Subcutaneous adipose tissue (tissue), 4 donors: ENCODE measurements around the gene LAT. TPM values are rescaled to one million over a fixed set of nuclear protein-coding genes. Genes with fewer than 3 reads are reported as not detected.

ENCODE experiments used
- total RNA-seq, 4 donors: library from RNA; depleted of rRNA; stranded (reverse); fragments of >200 nt; gene quantifications; one replicate each; pipeline ENCODE4 v1.1.0, GENCODE V29; 2016
- TF ChIP-seq, protein P1 (sequence below): fragments of 450-650 bp; IDR thresholded peaks from one replicate; pipeline ENCODE4 v1.5.1; 2016; ENCODE audit warnings: low read depth, mild to moderate bottlenecking, control low read depth, antibody characterized with exemption, moderate library complexity

Gene LAT, protein sequence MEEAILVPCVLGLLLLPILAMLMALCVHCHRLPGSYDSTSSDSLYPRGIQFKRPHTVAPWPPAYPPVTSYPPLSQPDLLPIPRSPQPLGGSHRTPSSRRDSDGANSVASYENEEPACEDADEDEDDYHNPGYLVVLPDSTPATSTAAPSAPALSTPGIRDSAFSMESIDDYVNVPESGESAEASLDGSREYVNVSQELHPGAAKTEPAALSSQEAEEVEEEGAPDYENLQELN
- 10 to 100 TPM in 1 of 4 donors, 1 to 10 TPM in 3; 3.6 to 10.0 (median 5.3) TPM for total RNA-seq

DNA sequence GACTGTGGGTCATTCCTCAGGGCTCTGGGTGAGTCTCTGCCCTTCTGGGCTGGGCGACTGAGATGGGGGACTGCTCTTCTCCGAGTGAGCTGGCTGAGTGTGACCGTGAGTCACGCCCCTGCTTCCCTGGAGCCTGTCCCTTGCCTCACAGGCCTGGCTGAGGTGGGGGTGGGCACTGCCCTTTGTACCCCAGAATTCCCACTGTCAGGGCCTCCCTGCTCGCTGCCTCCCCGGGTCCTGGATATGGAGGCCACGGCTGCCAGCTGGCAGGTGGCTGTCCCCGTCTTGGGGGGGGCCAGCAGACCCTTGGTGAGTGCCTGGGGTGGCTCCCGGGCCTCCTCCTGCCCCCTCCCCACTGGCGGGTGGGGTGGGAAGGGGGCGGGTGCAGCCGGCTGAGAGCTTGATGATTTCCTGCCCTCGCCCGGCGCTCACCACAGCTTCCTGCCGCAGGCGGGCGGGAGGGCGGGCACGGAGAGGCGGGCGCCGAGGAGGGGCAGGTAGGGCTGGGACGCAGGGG is at the start of gene LAT:
LAT (plus strand) TSS at position 434 of the 517 bp plus-strand sequence. CDS start 366 bp downstream, outside the sequence.
- TF ChIP-seq, protein P1, sequence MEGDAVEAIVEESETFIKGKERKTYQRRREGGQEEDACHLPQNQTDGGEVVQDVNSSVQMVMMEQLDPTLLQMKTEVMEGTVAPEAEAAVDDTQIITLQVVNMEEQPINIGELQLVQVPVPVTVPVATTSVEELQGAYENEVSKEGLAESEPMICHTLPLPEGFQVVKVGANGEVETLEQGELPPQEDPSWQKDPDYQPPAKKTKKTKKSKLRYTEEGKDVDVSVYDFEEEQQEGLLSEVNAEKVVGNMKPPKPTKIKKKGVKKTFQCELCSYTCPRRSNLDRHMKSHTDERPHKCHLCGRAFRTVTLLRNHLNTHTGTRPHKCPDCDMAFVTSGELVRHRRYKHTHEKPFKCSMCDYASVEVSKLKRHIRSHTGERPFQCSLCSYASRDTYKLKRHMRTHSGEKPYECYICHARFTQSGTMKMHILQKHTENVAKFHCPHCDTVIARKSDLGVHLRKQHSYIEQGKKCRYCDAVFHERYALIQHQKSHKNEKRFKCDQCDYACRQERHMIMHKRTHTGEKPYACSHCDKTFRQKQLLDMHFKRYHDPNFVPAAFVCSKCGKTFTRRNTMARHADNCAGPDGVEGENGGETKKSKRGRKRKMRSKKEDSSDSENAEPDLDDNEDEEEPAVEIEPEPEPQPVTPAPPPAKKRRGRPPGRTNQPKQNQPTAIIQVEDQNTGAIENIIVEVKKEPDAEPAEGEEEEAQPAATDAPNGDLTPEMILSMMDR, result no peak

DNA sequence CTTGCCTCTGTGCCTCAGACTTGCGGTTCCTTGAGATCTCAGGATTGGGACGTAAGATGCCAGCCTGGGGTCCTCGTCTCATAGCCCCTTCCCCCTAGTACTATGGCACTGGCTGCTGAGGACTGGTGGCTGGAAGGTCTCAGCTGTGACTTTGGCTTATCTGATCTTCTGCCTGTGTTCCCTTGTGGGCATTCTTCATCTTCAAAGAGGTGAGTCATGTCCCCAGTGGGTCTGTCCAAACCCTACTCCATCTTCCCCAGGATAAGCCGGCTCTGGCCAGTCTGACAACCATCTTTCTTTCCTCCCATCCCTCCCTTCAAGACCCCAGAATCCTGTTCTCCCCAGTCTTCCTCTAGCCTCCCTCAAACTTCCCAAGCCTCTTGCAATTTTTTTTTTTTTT is 49.5 kb upstream of the LAT start:
- TF ChIP-seq, protein P1, result no peak

DNA sequence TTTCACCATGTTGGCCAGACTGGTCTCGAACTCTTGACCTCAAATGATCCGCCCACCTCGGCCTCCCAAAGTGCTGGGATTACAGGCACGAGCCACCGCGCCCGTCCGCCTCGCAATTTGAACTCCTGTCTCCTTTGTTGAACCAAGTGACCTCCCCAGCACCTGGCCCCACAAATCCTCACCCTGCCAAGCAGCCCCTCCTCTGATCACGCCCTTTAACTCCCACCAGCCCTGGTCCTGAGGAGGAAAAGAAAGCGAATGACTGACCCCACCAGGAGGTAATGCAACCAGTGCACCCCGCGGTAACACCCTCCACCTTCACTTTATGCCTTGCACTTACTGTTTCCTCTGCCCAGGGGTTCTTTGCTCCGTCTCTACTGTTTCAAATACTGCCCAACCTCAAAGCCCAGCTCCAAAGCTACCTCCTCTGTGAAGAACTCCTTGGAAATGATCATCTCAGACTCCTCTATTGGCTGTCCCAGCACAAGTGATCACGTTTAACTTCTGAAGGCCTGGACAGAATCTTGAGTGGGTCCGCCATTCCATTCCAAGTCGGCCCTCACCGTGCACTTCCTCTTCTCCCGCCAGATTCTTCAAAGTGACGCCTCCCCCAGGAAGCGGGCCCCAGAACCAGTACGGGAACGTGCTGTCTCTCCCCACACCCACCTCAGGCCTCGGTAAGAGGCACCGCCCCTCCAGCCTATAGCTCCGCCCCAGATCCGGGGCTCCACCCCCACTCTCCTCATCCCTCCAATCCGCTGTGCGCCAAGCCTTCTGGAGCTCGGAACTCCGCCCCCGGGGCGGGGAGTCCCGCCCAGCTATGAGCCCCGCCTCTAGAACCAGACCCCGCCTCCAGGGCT is 48.7 kb upstream of the LAT start:
- TF ChIP-seq, protein P1, result no peak

DNA sequence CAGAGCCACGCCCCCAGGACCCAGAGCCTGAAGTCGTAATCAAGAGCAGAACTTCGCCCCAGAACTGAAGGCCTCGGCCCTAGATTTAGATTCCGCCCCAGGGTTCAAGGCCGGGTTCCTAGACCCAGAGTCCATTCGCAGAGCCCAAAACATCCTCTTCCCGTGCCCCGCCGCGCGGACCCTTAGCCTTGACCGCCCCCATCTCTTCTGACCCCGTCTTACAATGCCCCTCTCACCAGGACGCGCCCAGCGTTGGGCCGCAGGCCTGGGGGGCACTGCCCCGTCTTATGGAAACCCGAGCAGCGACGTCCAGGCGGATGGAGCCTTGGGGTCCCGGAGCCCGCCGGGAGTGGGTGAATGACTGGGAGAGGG is 48.1 kb upstream of the LAT start:
- TF ChIP-seq, protein P1, result no peak

DNA sequence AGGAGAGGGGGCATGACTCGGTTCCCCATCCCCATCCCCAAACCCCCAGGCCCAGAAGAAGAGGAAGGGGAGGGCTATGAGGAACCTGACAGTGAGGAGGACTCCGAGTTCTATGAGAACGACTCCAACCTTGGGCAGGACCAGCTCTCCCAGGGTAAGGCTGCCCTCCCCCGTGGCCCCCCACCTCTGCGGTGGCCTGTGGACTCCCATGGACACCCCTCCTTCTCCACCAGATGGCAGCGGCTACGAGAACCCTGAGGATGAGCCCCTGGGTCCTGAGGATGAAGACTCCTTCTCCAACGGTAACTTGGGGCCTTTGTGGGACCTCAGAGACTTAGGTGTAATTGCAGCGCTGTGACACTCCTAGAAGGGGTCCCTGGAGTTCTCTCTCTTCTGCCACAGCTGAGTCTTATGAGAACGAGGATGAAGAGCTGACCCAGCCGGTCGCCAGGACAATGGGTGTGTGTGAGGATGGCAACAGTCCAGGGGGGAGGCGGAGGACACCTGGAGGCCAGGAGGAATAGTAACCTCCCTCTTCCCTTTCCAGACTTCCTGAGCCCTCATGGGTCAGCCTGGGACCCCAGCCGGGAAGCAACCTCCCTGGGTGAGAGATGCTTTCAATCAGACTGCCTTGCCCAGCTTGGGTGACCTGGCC is 47.5 kb upstream of the LAT start:
- TF ChIP-seq, protein P1, result no peak

DNA sequence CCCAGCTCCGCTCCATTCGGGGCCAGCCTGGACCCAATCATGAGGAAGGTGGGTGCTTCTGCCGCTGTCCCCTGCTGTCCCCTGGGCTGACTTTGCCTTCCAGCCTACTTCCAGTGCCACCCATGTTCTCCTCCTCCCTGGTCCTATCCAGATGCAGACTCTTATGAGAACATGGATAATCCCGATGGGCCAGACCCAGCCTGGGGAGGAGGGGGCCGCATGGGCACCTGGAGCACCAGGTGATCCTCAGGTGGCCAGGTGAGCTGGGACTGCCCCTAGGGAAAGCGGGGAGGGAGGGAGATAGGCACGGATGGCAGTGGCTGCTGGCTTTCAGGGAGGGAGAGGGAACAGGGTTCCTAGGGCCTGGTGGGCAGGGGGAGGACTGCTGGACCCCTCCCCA is 46.1 kb upstream of the LAT start:
- TF ChIP-seq, protein P1, result no peak

DNA sequence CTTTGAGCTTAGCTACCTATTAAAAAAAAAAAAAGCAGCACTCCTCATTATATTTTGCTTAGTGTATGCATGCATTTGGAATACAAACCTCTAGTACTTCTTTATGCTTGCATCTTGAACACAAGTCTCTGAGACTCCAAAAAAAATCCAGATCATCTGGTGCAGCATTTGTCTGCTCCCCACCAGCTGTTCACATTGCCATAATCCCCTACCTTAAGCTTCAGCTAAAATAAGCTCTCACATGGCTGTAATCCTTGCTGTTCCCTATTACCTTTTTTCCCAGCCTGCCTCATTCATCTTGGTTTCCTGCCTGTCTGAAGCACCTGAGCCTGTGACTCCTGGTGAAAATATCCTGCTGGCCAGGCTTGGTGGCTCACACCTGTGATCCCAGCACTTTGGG is 41.6 kb upstream of the LAT start:
- TF ChIP-seq, protein P1, result no peak
